Erythroblast (primary cell): ENCODE results near the gene RRBP1.

ENCODE experiments used
- DNase-seq, 2 experiments: peaks; one replicate each; lab custom pipeline; 2025; lab: John Stamatoyannopoulos, UW
- GATA1 ChIP-seq: IDR thresholded peaks from 2 replicates; pipeline ENCODE4 v1.6.1; 2011; ENCODE audit warnings: low read depth, mild to moderate bottlenecking, control low read depth, low read length, moderate library complexity
- POLR2A ChIP-seq: IDR thresholded peaks from 2 replicates; pipeline ENCODE4 v1.6.1; 2011; ENCODE audit warnings: mild to moderate bottlenecking, low read length

The RRBP1 gene

GRCh38 chr20:17697171-17697570 is 15.1 kb upstream of the RRBP1 start:
- no peak for TF ChIP-seq POLR2A
- TF ChIP-seq GATA1: no peak
- DNase-seq: no peak

GRCh38 chr20:17696287-17696686 is 14.2 kb upstream of the RRBP1 start:
- DNase-seq: no peak
- TF ChIP-seq GATA1 (no peak), POLR2A (no peak)

GRCh38 chr20:17694767-17695166 is 12.7 kb upstream of the RRBP1 start:
- TF ChIP-seq GATA1 (no peak), POLR2A (no peak)
- no peak for DNase-seq

- TF ChIP-seq POLR2A: no peak
- TF ChIP-seq GATA1: no peak
- DNase-seq: no peak
Observed at GRCh38 chr20:17693444-17694001, 11.5 kb upstream of the RRBP1 start.

- no peak for TF ChIP-seq GATA1
- no peak for TF ChIP-seq POLR2A
- no peak for DNase-seq
Observed at GRCh38 chr20:17691758-17692157, 9.7 kb upstream of the RRBP1 start.

GRCh38 chr20:17690144-17690543 is 8.1 kb upstream of the RRBP1 start:
- no peak for TF ChIP-seq GATA1
- TF ChIP-seq POLR2A: no peak
- no peak for DNase-seq

- TF ChIP-seq GATA1 (no peak), POLR2A (no peak)
- DNase-seq: no peak
Observed at GRCh38 chr20:17688965-17689364, 6.9 kb upstream of the RRBP1 start.

GRCh38 chr20:17687800-17688199 is 5.8 kb upstream of the RRBP1 start:
- no peak for DNase-seq
- TF ChIP-seq GATA1: no peak

GRCh38 chr20:17685168-17685567 is 3.1 kb upstream of the RRBP1 start:
- no peak for DNase-seq
- TF ChIP-seq GATA1 (no peak), POLR2A (no peak)

GRCh38 chr20:17684077-17684888 is 2.2 kb upstream of the RRBP1 start:
- TF ChIP-seq GATA1: no peak
- no peak for TF ChIP-seq POLR2A
- DNase-seq: no peak

- TF ChIP-seq POLR2A (no peak), GATA1 (no peak)
- DNase-seq: no peak
Observed at GRCh38 chr20:17683218-17684076, 1.4 kb upstream of the RRBP1 start.

GRCh38 chr20:17682889-17683198 is 802 bp upstream of the RRBP1 start:
- TF ChIP-seq GATA1 (no peak), POLR2A (no peak)
- DNase-seq: no peak

- no peak for DNase-seq
- TF ChIP-seq GATA1: no peak
- TF ChIP-seq POLR2A: no peak
Observed at GRCh38 chr20:17681726-17682102, 328 bp downstream of the RRBP1 start.
